IPS-20b (cell line): ENCODE data around the gene LYRM1.

Experiments used
- H3K27ac ChIP-seq: one replicate; pipeline ENCODE4 v1.5.1; 2013; ENCODE audit warnings: low read length
- H3K27me3 ChIP-seq: 2 replicates; pipeline ENCODE4 v1.6.1; 2013; ENCODE audit warnings: mild to moderate bottlenecking, low read length, inconsistent platforms; ENCODE audit not compliant: insufficient read depth
- H3K36me3 ChIP-seq: 2 replicates; pipeline ENCODE4 v1.6.1; 2013; ENCODE audit warnings: low read depth, mild to moderate bottlenecking, inconsistent platforms, low read length, moderate library complexity; ENCODE audit not compliant: insufficient read depth
- H3K4me1 ChIP-seq: 2 replicates; pipeline ENCODE4 v1.6.1; 2013; ENCODE audit warnings: mild to moderate bottlenecking, control low read depth, inconsistent platforms, low read length, moderate library complexity; ENCODE audit not compliant: insufficient read depth
- H3K4me3 ChIP-seq: 2 replicates; pipeline ENCODE4 v1.5.1; 2013; ENCODE audit warnings: mild to moderate bottlenecking, low read length, inconsistent platforms
- H3K9ac ChIP-seq: 2 replicates; pipeline ENCODE4 v1.6.1; 2013; ENCODE audit warnings: low read depth, mild to moderate bottlenecking, inconsistent platforms, low read length, moderate library complexity
- H3K9me3 ChIP-seq: 2 replicates; pipeline ENCODE4 v1.6.1; 2013; ENCODE audit warnings: mild to moderate bottlenecking, low read depth, low read length, inconsistent platforms; ENCODE audit not compliant: insufficient read depth

Gene LYRM1

GRCh38 chr16:20873331-20873730, 27.2 kb upstream of the LYRM1 start:
- 0 out of 2 replicates have a peak, but pooled peaks cover 5% of the 10 kb centered on the region for H3K4me1 ChIP-seq

GRCh38 chr16:20874088-20874581, 26.4 kb upstream of the LYRM1 start:
- Histone ChIP-seq H3K27ac (no peak overlapping the region), H3K4me3 (no peak overlapping the region), H3K4me1 (0 out of 2 replicates have a peak, but pooled peaks cover 6% of the 10 kb centered on the region), H3K27me3 (no peaks in the 10 kb centered on the region), H3K9me3 (no peaks in the 10 kb centered on the region), H3K9ac (no peak overlapping the region), H3K36me3 (no peaks in the 10 kb centered on the region)

More at GRCh38 chr16:20873331-20873730, 27.2 kb upstream of the LYRM1 start:
- H3K9ac ChIP-seq, result no peak overlapping the region
- H3K36me3 ChIP-seq, result no peaks in the 10 kb centered on the region
- H3K27me3 ChIP-seq, result no peaks in the 10 kb centered on the region
- H3K9me3 ChIP-seq, result no peaks in the 10 kb centered on the region
- no peak overlapping the region for H3K27ac ChIP-seq
- H3K4me3 ChIP-seq, result no peak overlapping the region

GRCh38 chr16:20875355-20875650, 25.3 kb upstream of the LYRM1 start:
- Histone ChIP-seq H3K27ac (no peak overlapping the region), H3K4me3 (no peak overlapping the region)

GRCh38 chr16:20878682-20879147, 21.9 kb upstream of the LYRM1 start:
- 0 out of 2 replicates have a peak, but pooled peaks cover 8% of the 10 kb centered on the region for H3K4me1 ChIP-seq
- H3K36me3 ChIP-seq, result no peaks in the 10 kb centered on the region
- no peak overlapping the region for H3K4me3 ChIP-seq
- H3K27me3 ChIP-seq, result no peaks in the 10 kb centered on the region
- H3K9me3 ChIP-seq, result no peaks in the 10 kb centered on the region
- no peak overlapping the region for H3K9ac ChIP-seq
- no peak overlapping the region for H3K27ac ChIP-seq

More at GRCh38 chr16:20875355-20875650, 25.3 kb upstream of the LYRM1 start:
- H3K9me3 ChIP-seq, result no peaks in the 10 kb centered on the region
- H3K36me3 ChIP-seq, result no peaks in the 10 kb centered on the region
- no peaks in the 10 kb centered on the region for H3K27me3 ChIP-seq
- H3K4me1 ChIP-seq, result 0 out of 2 replicates have a peak, but pooled peaks cover 8% of the 10 kb centered on the region
- no peak overlapping the region for H3K9ac ChIP-seq

- Histone ChIP-seq H3K4me1 (0 out of 2 replicates have a peak, but pooled peaks cover 7% of the 10 kb centered on the region), H3K27ac (no peak overlapping the region), H3K9ac (no peak overlapping the region), H3K36me3 (no peaks in the 10 kb centered on the region), H3K9me3 (no peaks in the 10 kb centered on the region), H3K4me3 (no peak overlapping the region), H3K27me3 (no peaks in the 10 kb centered on the region)
Observed at GRCh38 chr16:20879175-20880040, 21.2 kb upstream of the LYRM1 start.

- H3K9me3 ChIP-seq, result no peaks in the 10 kb centered on the region
- no peak overlapping the region for H3K9ac ChIP-seq
- H3K4me3 ChIP-seq, result no peak overlapping the region
- 0 out of 2 replicates have a peak, but pooled peaks cover 5% of the 10 kb centered on the region for H3K4me1 ChIP-seq
- no peak overlapping the region for H3K27ac ChIP-seq
- H3K36me3 ChIP-seq, result no peaks in the 10 kb centered on the region
- no peaks in the 10 kb centered on the region for H3K27me3 ChIP-seq
Observed at GRCh38 chr16:20880867-20881502, 19.6 kb upstream of the LYRM1 start.

GRCh38 chr16:20881503-20881878, 19.1 kb upstream of the LYRM1 start:
- no peak overlapping the region for H3K4me3 ChIP-seq
- no peaks in the 10 kb centered on the region for H3K9me3 ChIP-seq
- H3K4me1 ChIP-seq, result 0 out of 2 replicates have a peak, but pooled peaks cover 5% of the 10 kb centered on the region
- H3K27ac ChIP-seq, result no peak overlapping the region
- H3K36me3 ChIP-seq, result no peaks in the 10 kb centered on the region
- no peaks in the 10 kb centered on the region for H3K27me3 ChIP-seq
- no peak overlapping the region for H3K9ac ChIP-seq

GRCh38 chr16:20883554-20884239, 16.9 kb upstream of the LYRM1 start:
- H3K4me3 ChIP-seq, result no peak overlapping the region
- H3K27me3 ChIP-seq, result no peaks in the 10 kb centered on the region
- H3K9me3 ChIP-seq, result no peaks in the 10 kb centered on the region
- H3K27ac ChIP-seq, result no peak overlapping the region
- H3K4me1 ChIP-seq, result 0 out of 2 replicates have a peak, but pooled peaks cover 5% of the 10 kb centered on the region
- no peaks in the 10 kb centered on the region for H3K36me3 ChIP-seq
- no peak overlapping the region for H3K9ac ChIP-seq

- H3K27me3 ChIP-seq, result no peaks in the 10 kb centered on the region
- no peak overlapping the region for H3K4me3 ChIP-seq
- H3K9me3 ChIP-seq, result no peaks in the 10 kb centered on the region
Observed at GRCh38 chr16:20884240-20884556, 16.4 kb upstream of the LYRM1 start.

GRCh38 chr16:20886320-20886719, 14.3 kb upstream of the LYRM1 start:
- Histone ChIP-seq H3K27me3 (no peaks in the 10 kb centered on the region), H3K4me3 (no peak overlapping the region), H3K9ac (no peak overlapping the region), H3K27ac (no peak overlapping the region), H3K4me1 (peaks cover 11% of the 10 kb centered on the region; the same call in 1 of the 2 replicates), H3K36me3 (no peaks in the 10 kb centered on the region), H3K9me3 (no peaks in the 10 kb centered on the region)

More at GRCh38 chr16:20884240-20884556, 16.4 kb upstream of the LYRM1 start:
- no peak overlapping the region for H3K27ac ChIP-seq
- no peaks in the 10 kb centered on the region for H3K36me3 ChIP-seq
- peaks cover 6% of the 10 kb centered on the region; the same call in 1 of the 2 replicates for H3K4me1 ChIP-seq
- no peak overlapping the region for H3K9ac ChIP-seq

- no peaks in the 10 kb centered on the region for H3K9me3 ChIP-seq
- no peak overlapping the region for H3K9ac ChIP-seq
- no peak overlapping the region for H3K27ac ChIP-seq
- no peaks in the 10 kb centered on the region for H3K27me3 ChIP-seq
- H3K4me3 ChIP-seq, result no peak overlapping the region
- peaks cover 1% of the 10 kb centered on the region; the same call in 1 of the 2 replicates for H3K36me3 ChIP-seq
- peaks cover 11% of the 10 kb centered on the region; the same call in 1 of the 2 replicates for H3K4me1 ChIP-seq
Observed at GRCh38 chr16:20887207-20887606, 13.4 kb upstream of the LYRM1 start.
